WTC11 (cell line): ENCODE measurements around the gene PRPSAP2. TPM values are rescaled to one million over a fixed set of nuclear protein-coding genes. Genes with fewer than 3 reads are reported as not detected.
A peak's percentile ranks its signal among the peaks of the same experiment; 100 is the strongest.

Source experiments
- ATAC-seq: fragments of 200-7000 bp; cut with Tn5 transposase; 2 replicates; pipeline ENCODE4 v1.10.0; 2021; ENCODE audit warnings: mild to moderate bottlenecking, moderate library complexity
- CTCF ChIA-PET: fragments of 300-600 bp; sonication (Branson Sonifier 250); formaldehyde crosslinking; loops from one replicate; lab custom pipeline; 2021; ENCODE audit warnings: antibody characterized with exemption; lab: Charles Lee
- POLR2A ChIA-PET: fragments of 350-600 bp; sonication (Branson Sonifier 250); formaldehyde crosslinking; loops from one replicate; lab custom pipeline; 2021; ENCODE audit warnings: antibody characterized with exemption; lab: Charles Lee
- DNase-seq: peaks from one replicate; pipeline ENCODE4 v3.0.0; 2021; ENCODE audit warnings: low spot score
- H3K27ac Mint-ChIP-seq: 2 replicates; pipeline ENCODE4 v1.8.0; 2021; ENCODE audit warnings: mixed read lengths
- H3K27me3 Mint-ChIP-seq: 2 replicates; pipeline ENCODE4 v1.8.0; 2021; ENCODE audit warnings: low read depth, mild to moderate bottlenecking, moderate library complexity, mixed read lengths
- H3K36me3 Mint-ChIP-seq: 2 replicates; pipeline ENCODE4 v1.8.0; 2021; ENCODE audit warnings: mixed read lengths
- H3K4me1 Mint-ChIP-seq: 2 replicates; pipeline ENCODE4 v1.8.0; 2022; ENCODE audit warnings: mixed read lengths
- H3K4me3 Mint-ChIP-seq: 2 replicates; pipeline ENCODE4 v1.8.0; 2021; ENCODE audit warnings: mild to moderate bottlenecking, moderate library complexity, mixed read lengths
- H3K9me3 Mint-ChIP-seq: 2 replicates; pipeline ENCODE4 v1.8.0; 2021; ENCODE audit warnings: mixed read lengths
- AFF4 ChIP-seq: sonication (generic); formaldehyde crosslinking; IDR thresholded peaks from 2 replicates; pipeline ENCODE4 v1.8.1; 2023; ENCODE audit warnings: mild to moderate bottlenecking, missing genetic modification reagents, borderline replicate concordance
- ATF6 ChIP-seq: sonication (generic); formaldehyde crosslinking; IDR thresholded peaks from 2 replicates; pipeline ENCODE4 v1.8.1; 2023; ENCODE audit warnings: mild to moderate bottlenecking, missing genetic modification reagents
- CREM ChIP-seq: sonication (generic); formaldehyde crosslinking; IDR thresholded peaks from 2 replicates; pipeline ENCODE4 v1.8.1; 2022; ENCODE audit warnings: mild to moderate bottlenecking, missing genetic modification reagents, moderate library complexity
- E2F5 ChIP-seq: sonication (generic); formaldehyde crosslinking; IDR thresholded peaks from 2 replicates; pipeline ENCODE4 v1.8.1; 2022; ENCODE audit warnings: mild to moderate bottlenecking, moderate library complexity, missing genetic modification reagents
- ESRRA ChIP-seq: sonication (generic); formaldehyde crosslinking; IDR thresholded peaks from 2 replicates; pipeline ENCODE4 v1.8.1; 2022; ENCODE audit warnings: mild to moderate bottlenecking, missing genetic modification reagents, borderline replicate concordance
- IRF1 ChIP-seq: sonication (generic); formaldehyde crosslinking; IDR thresholded peaks from 2 replicates; pipeline ENCODE4 v1.8.0; 2023; ENCODE audit warnings: missing genetic modification reagents
- JAZF1 ChIP-seq: fragments of 250-450 bp; sonication (Bioruptor Pico); IDR thresholded peaks from 2 replicates; pipeline ENCODE4 v1.9.0; 2021; ENCODE audit warnings: moderate library complexity, mild to moderate bottlenecking, inconsistent platforms
- JUN ChIP-seq: sonication (generic); formaldehyde crosslinking; IDR thresholded peaks from 2 replicates; pipeline ENCODE4 v1.8.0; 2023; ENCODE audit warnings: mild to moderate bottlenecking, missing genetic modification reagents
- STAT6 ChIP-seq: sonication (generic); formaldehyde crosslinking; conservative IDR thresholded peaks from 2 replicates; pipeline ENCODE4 v1.8.1; 2023; ENCODE audit warnings: mild to moderate bottlenecking, low read depth, missing genetic modification reagents, moderate library complexity
- TCF7 ChIP-seq: sonication (generic); formaldehyde crosslinking; IDR thresholded peaks from 2 replicates; pipeline ENCODE4 v1.8.0; 2022; ENCODE audit warnings: mild to moderate bottlenecking, low read depth, missing genetic modification reagents, moderate library complexity
- ZBTB21 ChIP-seq: sonication (generic); formaldehyde crosslinking; IDR thresholded peaks from 2 replicates; pipeline ENCODE4 v1.8.1; 2023; ENCODE audit warnings: mild to moderate bottlenecking, missing genetic modification reagents, borderline replicate concordance
- ZMAT4 ChIP-seq: fragments of 250-450 bp; sonication (Bioruptor Pico); IDR thresholded peaks from 2 replicates; pipeline ENCODE4 v1.9.0; 2021; ENCODE audit warnings: mild to moderate bottlenecking
- ZNF416 ChIP-seq: fragments of 250-450 bp; sonication (Bioruptor Pico); IDR thresholded peaks from 2 replicates; pipeline ENCODE4 v1.9.0; 2021; ENCODE audit warnings: mild to moderate bottlenecking, inconsistent platforms
- total RNA-seq: library from RNA; stranded (reverse); gene quantifications from 3 replicates; pipeline ENCODE4 v1.2.3, GENCODE V29; 2021

PRPSAP2 gene
- total RNA-seq, 1 experiment from 2014 or later = 50.9 TPM

- H3K9me3 Mint-ChIP-seq = no peaks in the 10 kb centered on the region
- H3K36me3 Mint-ChIP-seq = no peaks in the 10 kb centered on the region
- ChIA-PET CTCF (no interaction called here), POLR2A (interaction anchor here (0.6 kb wide), 1 partner anchor 1160 kb away, joined by 3 read pairs; no protein-coding TSS in a partner anchor)
- H3K27me3 Mint-ChIP-seq = no peaks in the 10 kb centered on the region; the same call in 1 of the 2 replicates
- 0 out of 2 replicates have a peak overlapping the region, but pooled peaks have one; percentile 12 for H3K27ac Mint-ChIP-seq
- no peak for DNase-seq
- no peak for ATAC-seq
- TF ChIP-seq IRF1 (CRISPR knock-in tag) (no peak), JUN (CRISPR knock-in tag) (no peak), TCF7 (CRISPR knock-in tag) (no peak)
- H3K4me3 Mint-ChIP-seq = no peak overlapping the region
- no peaks in the 10 kb centered on the region for H3K4me1 Mint-ChIP-seq
Observed at GRCh38 chr17:18848501-18848900, 9.4 kb upstream of the PRPSAP2 start.

- Mint-ChIP-seq H3K4me1 (peaks cover 8% of the 10 kb centered on the region), H3K4me3 (no peak overlapping the region), H3K27ac (no peak overlapping the region), H3K9me3 (no peaks in the 10 kb centered on the region), H3K36me3 (no peaks in the 10 kb centered on the region), H3K27me3 (no peaks in the 10 kb centered on the region)
- ATAC-seq (no peak), DNase-seq (no peak)
- POLR2A ChIA-PET = no interaction called here
- CTCF ChIA-PET = interaction anchor here (0.9 kb wide), 1 partner anchor 110 kb away, joined by 4 read pairs; no protein-coding TSS in a partner anchor
- TF ChIP-seq AFF4 (no peak), ZBTB21 (CRISPR knock-in tag) (no peak), CREM (CRISPR knock-in tag) (no peak), TCF7 (CRISPR knock-in tag) (no peak), E2F5 (no peak), STAT6 (CRISPR knock-in tag) (no peak), ATF6 (CRISPR knock-in tag) (no peak), ESRRA (CRISPR knock-in tag) (no peak), ZMAT4 (CRISPR knock-in tag) (no peak), ZNF416 (CRISPR knock-in tag) (no peak), JAZF1 (no peak)
- TF ChIP-seq, all 79 proteins: peak for 0
Observed at GRCh38 chr17:18850679-18851078, 7.3 kb upstream of the PRPSAP2 start.
